SK-N-SH treated with all-trans-retinoic acid at 6 μM for 48 hours (cell line): ENCODE results near the gene PDZK1IP1.

Experiments
- ATAC-seq: fragments of 200-7000 bp; cut with Tn5 transposase; 3 replicates; pipeline ENCODE4 v1.9.1; 2020; ENCODE audit warnings: mild to moderate bottlenecking, moderate library complexity
- ARNTL ChIP-seq: fragments of 450-650 bp; formaldehyde crosslinking; IDR thresholded peaks from 2 replicates; pipeline ENCODE4 v1.5.0; 2020; ENCODE audit warnings: low read depth, mild to moderate bottlenecking, moderate library complexity, borderline replicate concordance
- BACH2 ChIP-seq: fragments of 250-450 bp; sonication (Bioruptor Pico); IDR thresholded peaks from 2 replicates; pipeline ENCODE4 v1.9.0; 2021; ENCODE audit warnings: mild to moderate bottlenecking, borderline replicate concordance
- CREB5 ChIP-seq: fragments of 250-450 bp; sonication (Bioruptor Pico); IDR thresholded peaks from 2 replicates; pipeline ENCODE4 v1.5.1; 2020; ENCODE audit warnings: low read depth, mild to moderate bottlenecking, moderate library complexity
- CSDC2 ChIP-seq: fragments of 250-450 bp; sonication (Bioruptor Pico); IDR thresholded peaks from 2 replicates; pipeline ENCODE4 v1.5.0; 2020; ENCODE audit warnings: mild to moderate bottlenecking, moderate library complexity
- ESRRG ChIP-seq: fragments of 250-450 bp; sonication (Bioruptor Pico); IDR thresholded peaks from 2 replicates; pipeline ENCODE4 v1.6.1; 2021; ENCODE audit warnings: mild to moderate bottlenecking
- GLIS3 ChIP-seq: fragments of 250-450 bp; sonication (Bioruptor Pico); IDR thresholded peaks from 2 replicates; pipeline ENCODE4 v1.5.0; 2020; ENCODE audit warnings: mild to moderate bottlenecking, moderate library complexity
- OSR1 ChIP-seq: fragments of 250-450 bp; sonication (Bioruptor Pico); IDR thresholded peaks from 2 replicates; pipeline ENCODE4 v1.8.0; 2022; ENCODE audit warnings: moderate library complexity, mild to moderate bottlenecking, inconsistent platforms
- PATZ1 ChIP-seq: fragments of 250-450 bp; sonication (Bioruptor Pico); IDR thresholded peaks from 2 replicates; pipeline ENCODE4 v1.8.0; 2020; ENCODE audit warnings: mild to moderate bottlenecking, moderate library complexity, borderline replicate concordance
- PPARA ChIP-seq: fragments of 250-450 bp; sonication (Bioruptor Pico); IDR thresholded peaks from 2 replicates; pipeline ENCODE4 v1.5.0; 2020; ENCODE audit warnings: mild to moderate bottlenecking, borderline replicate concordance
- RARB ChIP-seq: fragments of 250-450 bp; sonication (Bioruptor Pico); IDR thresholded peaks from 2 replicates; pipeline ENCODE4 v1.8.0; 2021; ENCODE audit warnings: mild to moderate bottlenecking, moderate library complexity
- SNAI2 ChIP-seq: fragments of 250-450 bp; sonication (Bioruptor Pico); IDR thresholded peaks from 2 replicates; pipeline ENCODE4 v1.5.0; 2020; ENCODE audit warnings: mild to moderate bottlenecking, moderate library complexity
- TOX ChIP-seq: fragments of 250-450 bp; sonication (Bioruptor Pico); IDR thresholded peaks from 2 replicates; pipeline ENCODE4 v1.8.0; 2021; ENCODE audit warnings: mild to moderate bottlenecking, moderate library complexity, borderline replicate concordance
- TSHZ2 ChIP-seq: fragments of 250-450 bp; sonication (Bioruptor Pico); IDR thresholded peaks from 2 replicates; pipeline ENCODE4 v1.5.0; 2020; ENCODE audit warnings: mild to moderate bottlenecking, moderate library complexity
- ZC3H10 ChIP-seq: fragments of 250-450 bp; sonication (Bioruptor Pico); IDR thresholded peaks from 2 replicates; pipeline ENCODE4 v1.5.1; 2021; ENCODE audit warnings: mild to moderate bottlenecking, moderate library complexity
- ZFP3 ChIP-seq: fragments of 250-450 bp; sonication (Bioruptor Pico); IDR thresholded peaks from 2 replicates; pipeline ENCODE4 v1.5.0; 2020; ENCODE audit warnings: mild to moderate bottlenecking, moderate library complexity
- ZNF70 ChIP-seq: fragments of 450-650 bp; formaldehyde crosslinking; IDR thresholded peaks from 2 replicates; pipeline ENCODE4 v1.5.0; 2020; ENCODE audit warnings: mild to moderate bottlenecking, moderate library complexity
- ZNF8 ChIP-seq: fragments of 450-650 bp; formaldehyde crosslinking; IDR thresholded peaks from 2 replicates; pipeline ENCODE4 v1.5.0; 2020; ENCODE audit warnings: mild to moderate bottlenecking, moderate library complexity

PDZK1IP1 gene

GRCh38 chr1:47228644-47229030, 38.8 kb upstream of the PDZK1IP1 start:
- no peak for ATAC-seq
- TF ChIP-seq CSDC2 (CRISPR knock-in tag) (no peak), TOX (no peak), PATZ1 (CRISPR knock-in tag) (no peak), OSR1 (CRISPR knock-in tag) (no peak), GLIS3 (CRISPR knock-in tag) (no peak), RARB (CRISPR knock-in tag) (no peak), ARNTL (CRISPR knock-in tag) (no peak), ZC3H10 (CRISPR knock-in tag) (no peak), ESRRG (CRISPR knock-in tag) (no peak), ZNF8 (CRISPR knock-in tag) (no peak), ZNF70 (CRISPR knock-in tag) (no peak), BACH2 (CRISPR knock-in tag) (no peak), SNAI2 (CRISPR knock-in tag) (no peak), TSHZ2 (CRISPR knock-in tag) (no peak), CREB5 (CRISPR knock-in tag) (no peak), PPARA (CRISPR knock-in tag) (no peak), ZFP3 (no peak)

GRCh38 chr1:47227341-47228232, 37.8 kb upstream of the PDZK1IP1 start:
- ATAC-seq = no peak
- TF ChIP-seq PATZ1 (CRISPR knock-in tag) (no peak), SNAI2 (CRISPR knock-in tag) (no peak), CREB5 (CRISPR knock-in tag) (no peak), ESRRG (CRISPR knock-in tag) (no peak), RARB (CRISPR knock-in tag) (no peak), ARNTL (CRISPR knock-in tag) (no peak), TOX (no peak), TSHZ2 (CRISPR knock-in tag) (no peak)
